SKM-1 treated with dmso at 0.1 percent for 144 hours (cell line): ENCODE results near the gene SLC41A2.
"Not testable (repeated sequence)": the region's sequence is repeated elsewhere in the genome, so short reads cannot be mapped to it uniquely, and the experiment has no call there.

Experiments used
- DNase-seq: peaks from one replicate; lab custom pipeline; 2025; ENCODE audit not compliant: unreplicated experiment; lab: John Stamatoyannopoulos, UW

SLC41A2 gene

GRCh38 chr12:104958001-104958804 lies at the start of gene SLC41A2:
Gene SLC41A2 (minus strand): TSS chr12:104958290. CDS start chr12:104928527, 29,763 bp downstream.
- DNase-seq, result peak; percentile 48

GRCh38 chr12:105001476-105001875 lies 43.4 kb upstream of the SLC41A2 start:
- DNase-seq, result no peak

- DNase-seq, result no peak
These were observed 41.2 kb upstream of the SLC41A2 start for GRCh38 chr12:104999347-104999685.

GRCh38 chr12:104998423-104999346 lies 40.6 kb upstream of the SLC41A2 start:
- DNase-seq, result no peak

GRCh38 chr12:104997541-104997940 lies 39.5 kb upstream of the SLC41A2 start:
- DNase-seq, result no peak

- DNase-seq, result no peak
These were observed 36.2 kb upstream of the SLC41A2 start for GRCh38 chr12:104994336-104994735.

- DNase-seq, result no peak
These were observed 33.6 kb upstream of the SLC41A2 start for GRCh38 chr12:104991565-104992128.

GRCh38 chr12:104990950-104991349 lies 32.9 kb upstream of the SLC41A2 start:
- no peak for DNase-seq

GRCh38 chr12:104986022-104986941 lies 28.2 kb upstream of the SLC41A2 start, which contains the start of gene NOPCHAP1:
Gene NOPCHAP1 (plus strand): TSS chr12:104986316. CDS start chr12:104986353, 37 bp downstream.
- DNase-seq, result peak; percentile 65

- no peak for DNase-seq
These were observed 27.1 kb upstream of the SLC41A2 start for GRCh38 chr12:104985206-104985605.

- not testable (repeated sequence) for DNase-seq
These were observed 19.6 kb upstream of the SLC41A2 start for GRCh38 chr12:104977688-104978087.

GRCh38 chr12:104976703-104977102 lies 18.6 kb upstream of the SLC41A2 start:
- no peak for DNase-seq

GRCh38 chr12:104975587-104976343 lies 17.7 kb upstream of the SLC41A2 start:
- no peak for DNase-seq

- peak; percentile 51 for DNase-seq
These were observed 16.7 kb upstream of the SLC41A2 start for GRCh38 chr12:104974626-104975290.

- no peak for DNase-seq
These were observed 15.2 kb upstream of the SLC41A2 start for GRCh38 chr12:104973250-104973649.

- no peak for DNase-seq
These were observed 13.2 kb upstream of the SLC41A2 start for GRCh38 chr12:104971306-104971705.

- DNase-seq, result no peak
These were observed 11.3 kb upstream of the SLC41A2 start for GRCh38 chr12:104969343-104969742.

GRCh38 chr12:104966677-104967076 lies 8.6 kb upstream of the SLC41A2 start:
- DNase-seq, result no peak

- no peak for DNase-seq
These were observed 6.7 kb upstream of the SLC41A2 start for GRCh38 chr12:104964856-104965205.
